ENCODE measurements around the gene GRIP2.

GRIP2 gene

DNA sequence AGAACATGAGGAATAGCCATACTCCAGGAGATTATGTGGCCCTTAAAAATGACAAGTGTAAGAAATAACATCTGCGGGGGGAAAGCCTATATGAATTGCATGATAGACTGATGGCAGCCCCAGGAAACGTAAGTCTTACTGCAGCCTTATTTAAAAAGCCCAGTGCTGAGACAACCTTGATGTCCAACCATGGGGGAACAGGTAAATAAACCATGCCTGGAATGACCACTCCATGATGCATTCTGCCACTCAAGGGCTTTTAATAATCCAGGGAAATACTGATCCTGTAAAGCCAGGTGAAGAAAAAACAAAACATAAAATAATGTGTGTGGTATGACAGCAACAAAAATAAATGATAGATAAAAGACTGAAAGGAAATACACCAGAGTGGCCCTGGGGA lies 46.5 kb upstream of the GRIP2 start:
- TF ChIP-seq, protein P1, sequence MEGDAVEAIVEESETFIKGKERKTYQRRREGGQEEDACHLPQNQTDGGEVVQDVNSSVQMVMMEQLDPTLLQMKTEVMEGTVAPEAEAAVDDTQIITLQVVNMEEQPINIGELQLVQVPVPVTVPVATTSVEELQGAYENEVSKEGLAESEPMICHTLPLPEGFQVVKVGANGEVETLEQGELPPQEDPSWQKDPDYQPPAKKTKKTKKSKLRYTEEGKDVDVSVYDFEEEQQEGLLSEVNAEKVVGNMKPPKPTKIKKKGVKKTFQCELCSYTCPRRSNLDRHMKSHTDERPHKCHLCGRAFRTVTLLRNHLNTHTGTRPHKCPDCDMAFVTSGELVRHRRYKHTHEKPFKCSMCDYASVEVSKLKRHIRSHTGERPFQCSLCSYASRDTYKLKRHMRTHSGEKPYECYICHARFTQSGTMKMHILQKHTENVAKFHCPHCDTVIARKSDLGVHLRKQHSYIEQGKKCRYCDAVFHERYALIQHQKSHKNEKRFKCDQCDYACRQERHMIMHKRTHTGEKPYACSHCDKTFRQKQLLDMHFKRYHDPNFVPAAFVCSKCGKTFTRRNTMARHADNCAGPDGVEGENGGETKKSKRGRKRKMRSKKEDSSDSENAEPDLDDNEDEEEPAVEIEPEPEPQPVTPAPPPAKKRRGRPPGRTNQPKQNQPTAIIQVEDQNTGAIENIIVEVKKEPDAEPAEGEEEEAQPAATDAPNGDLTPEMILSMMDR (IDR thresholded peaks at IDR 0.05; ENCODE audit: low read length): no peak
- no peak for TF ChIP-seq EZH2 (IDR thresholded peaks at IDR 0.05; ENCODE audit: borderline replicate concordance, low read length)
- H3K27me3 ChIP-seq (ENCODE audit: insufficient read depth, low read length): peaks cover 7% of the 10 kb centered on the region
- H3F3A ChIP-seq (ENCODE audit: insufficient read depth, low read length): no peaks in the 10 kb centered on the region

DNA sequence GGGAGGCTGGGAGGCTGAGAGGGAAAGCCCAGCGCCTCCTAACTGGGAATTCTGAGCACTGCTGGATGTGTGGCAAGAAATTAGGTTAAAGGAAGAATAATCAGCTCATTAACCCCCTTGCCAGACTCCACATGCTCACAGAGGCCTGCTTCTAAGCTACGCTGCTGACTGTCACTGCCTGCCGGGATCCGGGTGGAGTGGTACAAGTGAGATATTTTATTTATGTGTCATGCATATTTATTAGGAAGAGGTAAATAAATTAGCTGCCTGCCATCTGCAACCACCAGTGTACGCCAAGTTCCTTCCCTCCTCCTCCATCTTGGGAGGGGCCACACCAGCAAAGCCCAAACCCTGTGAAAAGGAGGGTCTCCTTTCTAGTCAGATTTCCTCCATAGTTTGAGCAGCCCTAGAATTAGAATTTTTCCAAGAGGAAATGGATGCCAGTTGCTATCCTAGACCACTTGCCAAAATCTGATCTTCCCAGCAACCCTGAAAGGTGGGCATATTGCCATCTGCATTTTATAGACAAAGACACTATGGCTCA lies 43.5 kb upstream of the GRIP2 start:
- no peak overlapping the region for H3K9ac ChIP-seq (ENCODE audit: low read length)
- H3F3A ChIP-seq (ENCODE audit: insufficient read depth, low read length): no peaks in the 10 kb centered on the region
- H3K9me3 ChIP-seq (ENCODE audit: low read length): no peaks in the 10 kb centered on the region
- H3K27ac ChIP-seq (ENCODE audit: low read depth, low read length, poor library complexity, severe bottlenecking): no peak overlapping the region
- H3K9me2 ChIP-seq (ENCODE audit: low read depth, low read length): no peaks in the 10 kb centered on the region
- no peaks in the 10 kb centered on the region for H4K20me1 ChIP-seq (ENCODE audit: insufficient read depth, low read length)
- no peak overlapping the region for H2AFZ ChIP-seq (ENCODE audit: low read length)
- TF ChIP-seq, protein P1 (IDR thresholded peaks at IDR 0.05; ENCODE audit: low read length): no peak
- TF ChIP-seq EZH2 (IDR thresholded peaks at IDR 0.05; ENCODE audit: borderline replicate concordance, low read length): no peak
- H3K79me2 ChIP-seq (ENCODE audit: insufficient read depth, low read length): no peaks in the 10 kb centered on the region
- no peak overlapping the region for H3K4me2 ChIP-seq (ENCODE audit: low read length)
- no peaks in the 10 kb centered on the region for H3K4me1 ChIP-seq (ENCODE audit: insufficient read depth, low read length, severe bottlenecking)
- no peak overlapping the region for H3K4me3 ChIP-seq (ENCODE audit: low read depth, low read length, poor library complexity, severe bottlenecking)
- peaks cover 11% of the 10 kb centered on the region for H3K27me3 ChIP-seq (ENCODE audit: insufficient read depth, low read length)
- H3K36me3 ChIP-seq (ENCODE audit: insufficient read depth, low read length): no peaks in the 10 kb centered on the region

More for the DNA sequence above, 46.5 kb upstream of the GRIP2 start:
- H3K9me3 ChIP-seq (ENCODE audit: low read length): no peaks in the 10 kb centered on the region
- no peaks in the 10 kb centered on the region for H3K79me2 ChIP-seq (ENCODE audit: insufficient read depth, low read length)
- H3K9me2 ChIP-seq (ENCODE audit: low read depth, low read length): no peaks in the 10 kb centered on the region
- H3K4me1 ChIP-seq (ENCODE audit: insufficient read depth, low read length, severe bottlenecking): no peaks in the 10 kb centered on the region
- H3K4me2 ChIP-seq (ENCODE audit: low read length): no peak overlapping the region
- no peaks in the 10 kb centered on the region for H4K20me1 ChIP-seq (ENCODE audit: insufficient read depth, low read length)
- no peak overlapping the region for H3K4me3 ChIP-seq (ENCODE audit: low read depth, low read length, poor library complexity, severe bottlenecking)
- no peak overlapping the region for H3K9ac ChIP-seq (ENCODE audit: low read length)
- no peak overlapping the region for H2AFZ ChIP-seq (ENCODE audit: low read length)
- no peaks in the 10 kb centered on the region for H3K36me3 ChIP-seq (ENCODE audit: insufficient read depth, low read length)
- no peak overlapping the region for H3K27ac ChIP-seq (ENCODE audit: low read depth, low read length, poor library complexity, severe bottlenecking)

DNA sequence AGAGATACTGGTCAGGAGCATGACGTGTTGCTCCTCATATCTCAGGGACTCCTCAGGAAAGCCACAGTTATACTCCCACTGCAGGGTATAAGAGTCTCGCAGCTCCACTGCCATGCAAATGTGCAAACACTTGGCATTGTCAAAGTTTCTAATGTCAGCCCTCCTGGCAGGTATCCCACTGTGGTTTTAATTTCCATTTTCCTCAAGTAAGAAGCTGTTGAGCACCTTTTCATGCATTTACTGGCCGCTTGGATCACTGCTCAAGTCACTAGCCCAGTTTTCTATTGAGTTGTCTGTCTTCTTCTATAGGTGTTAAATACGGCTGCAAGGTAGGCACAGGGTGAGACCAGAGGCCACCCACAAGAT lies 41.9 kb upstream of the GRIP2 start:
- Histone ChIP-seq H3F3A (ENCODE audit: insufficient read depth, low read length) (no peaks in the 10 kb centered on the region), H3K27me3 (ENCODE audit: insufficient read depth, low read length) (peaks cover 11% of the 10 kb centered on the region), H3K4me3 (ENCODE audit: low read depth, low read length, poor library complexity, severe bottlenecking) (no peak overlapping the region), H3K27ac (ENCODE audit: low read depth, low read length, poor library complexity, severe bottlenecking) (no peak overlapping the region), H4K20me1 (ENCODE audit: insufficient read depth, low read length) (no peaks in the 10 kb centered on the region), H3K4me2 (ENCODE audit: low read length) (no peak overlapping the region), H2AFZ (ENCODE audit: low read length) (no peak overlapping the region), H3K9me3 (ENCODE audit: low read length) (no peaks in the 10 kb centered on the region), H3K4me1 (ENCODE audit: insufficient read depth, low read length, severe bottlenecking) (no peaks in the 10 kb centered on the region), H3K9me2 (ENCODE audit: low read depth, low read length) (no peaks in the 10 kb centered on the region), H3K9ac (ENCODE audit: low read length) (no peak overlapping the region), H3K36me3 (ENCODE audit: insufficient read depth, low read length) (no peaks in the 10 kb centered on the region), H3K79me2 (ENCODE audit: insufficient read depth, low read length) (no peaks in the 10 kb centered on the region)
- TF ChIP-seq, protein P1 (IDR thresholded peaks at IDR 0.05; ENCODE audit: low read length): no peak
- TF ChIP-seq EZH2 (IDR thresholded peaks at IDR 0.05; ENCODE audit: borderline replicate concordance, low read length): no peak

Data from OCI-LY1 (cell line).